GM21360 (cell line): ENCODE measurements around the gene RPL18A.

Experiments
- ATAC-seq: cut with Tn5 transposase; IDR thresholded peaks from one replicate; pipeline ENCODE4 v1.9.1; 2021; ENCODE audit warnings: mild to moderate bottlenecking, moderate library complexity; ENCODE audit not compliant: unreplicated experiment

RPL18A gene

DNA sequence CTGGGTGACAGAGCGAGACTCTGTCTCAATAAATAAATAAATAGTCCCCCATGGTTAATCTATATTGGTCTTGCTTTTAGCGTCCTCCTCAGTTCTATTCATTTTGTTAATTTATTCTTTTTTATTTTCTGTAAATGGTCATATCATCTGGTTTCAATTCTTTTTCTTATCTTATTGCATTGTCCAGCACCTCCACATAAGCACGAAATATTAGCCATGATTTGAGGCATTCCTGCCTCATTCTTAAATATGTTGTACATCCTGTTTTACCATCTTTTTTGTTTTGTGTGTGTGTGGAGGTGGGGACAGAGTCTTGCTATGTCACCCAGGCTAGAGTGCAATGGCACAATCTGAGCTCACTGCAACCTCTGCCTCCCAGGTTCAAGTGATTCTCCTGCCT, 48.5 kb downstream of the RPL18A start:
- no peak for ATAC-seq

- ATAC-seq = no peak
Measured at GRCh38 chr19:17909003-17909732, 49.5 kb downstream of the RPL18A start.

DNA sequence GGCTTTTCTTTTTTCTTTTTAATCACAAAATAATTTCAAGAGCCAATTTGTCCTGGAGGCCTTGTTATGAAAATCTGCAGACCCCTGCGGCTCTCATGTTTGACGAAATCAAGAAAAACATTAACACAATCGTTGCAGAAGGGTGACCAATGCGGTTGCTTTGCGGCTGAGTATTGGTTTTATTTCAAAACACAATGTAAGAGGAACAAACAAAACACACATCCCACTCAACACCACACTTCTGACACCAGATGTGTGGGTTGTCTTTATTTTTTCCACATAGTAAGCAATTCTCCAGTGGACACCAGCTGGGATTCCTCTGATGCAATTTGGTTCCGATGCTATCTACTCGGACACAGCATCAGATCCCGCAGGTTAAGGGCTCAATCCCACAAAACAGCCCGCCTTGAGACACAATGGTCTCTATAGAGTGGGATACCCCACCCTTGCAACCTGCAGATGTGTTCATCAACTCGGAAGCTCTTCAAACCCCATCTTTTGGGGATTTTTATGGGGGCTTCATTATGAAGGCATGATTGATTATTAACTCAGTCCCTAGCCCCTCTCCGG, 51.2 kb downstream of the RPL18A start:
- no peak for ATAC-seq
